GM12872 (cell line): ENCODE data around the gene SRPRB.

Experiments
- CTCF ChIP-seq: IDR thresholded peaks from 3 replicates; pipeline ENCODE4 v1.5.1; 2011; ENCODE audit warnings: low read depth, mild to moderate bottlenecking, low read length, moderate library complexity; ENCODE audit not compliant: insufficient read depth

The SRPRB gene

DNA sequence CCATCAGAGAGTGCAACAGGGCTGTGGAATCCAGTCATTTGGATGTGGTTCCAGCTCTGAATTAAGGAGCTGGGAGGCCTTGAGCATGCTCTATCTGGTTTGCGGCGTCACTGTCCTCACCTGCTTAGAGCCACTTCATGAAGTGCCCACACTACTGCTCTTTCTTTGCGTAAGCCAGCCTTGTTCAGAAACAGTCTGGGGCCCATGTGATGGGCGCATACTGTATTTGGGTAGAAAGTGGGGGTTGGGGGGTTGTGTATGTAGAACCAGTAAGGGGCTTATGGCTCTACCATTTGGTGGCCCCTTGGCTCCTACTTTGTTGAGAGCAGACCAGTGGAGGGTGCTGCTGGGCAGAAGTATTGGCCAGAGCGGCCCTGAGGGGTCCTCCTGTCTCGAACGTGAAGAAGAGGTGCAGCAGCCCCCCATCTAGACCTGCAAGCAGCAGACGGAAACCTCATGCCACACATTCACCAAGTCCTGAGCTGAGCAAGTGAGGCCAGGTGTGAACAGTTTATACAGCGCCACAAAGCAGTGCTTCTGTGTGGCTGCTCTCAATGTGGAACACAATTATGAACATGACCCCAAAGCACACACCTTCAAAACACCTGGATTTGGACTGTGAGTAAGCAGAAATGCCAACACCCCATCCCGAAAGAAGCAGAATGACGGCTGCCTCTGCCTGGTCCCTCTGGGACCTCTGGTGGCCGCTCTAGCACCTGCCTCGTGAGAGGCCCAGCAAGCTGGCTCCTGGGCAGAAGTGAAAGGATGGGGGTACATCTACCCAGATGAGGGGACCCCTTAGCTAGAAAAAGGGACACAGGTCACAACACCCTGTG lies 26.6 kb downstream of the SRPRB start:
- TF ChIP-seq CTCF = peak; percentile 39; the same call in 2 of the 3 replicates

DNA sequence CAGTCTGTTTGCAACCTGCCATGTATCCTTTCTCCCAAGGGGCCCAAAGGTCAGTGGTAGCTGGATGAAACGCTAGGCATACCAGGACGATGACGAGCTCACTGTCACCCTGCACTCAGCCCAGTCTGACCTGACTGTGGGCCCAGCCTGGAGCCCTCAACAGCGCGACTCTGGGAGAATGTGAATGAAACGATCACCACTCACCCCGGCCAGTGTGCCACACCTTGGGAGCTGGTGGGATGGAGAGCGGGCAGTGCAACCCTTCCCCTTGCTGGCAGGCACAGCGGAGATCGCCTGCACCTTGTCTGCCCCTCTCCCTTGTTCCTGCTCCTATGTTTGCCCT lies 27.2 kb downstream of the SRPRB start:
- TF ChIP-seq CTCF = no peak

- no peak for TF ChIP-seq CTCF
Measured at GRCh38 chr3:133833267-133833666, 27.7 kb downstream of the SRPRB start.

DNA sequence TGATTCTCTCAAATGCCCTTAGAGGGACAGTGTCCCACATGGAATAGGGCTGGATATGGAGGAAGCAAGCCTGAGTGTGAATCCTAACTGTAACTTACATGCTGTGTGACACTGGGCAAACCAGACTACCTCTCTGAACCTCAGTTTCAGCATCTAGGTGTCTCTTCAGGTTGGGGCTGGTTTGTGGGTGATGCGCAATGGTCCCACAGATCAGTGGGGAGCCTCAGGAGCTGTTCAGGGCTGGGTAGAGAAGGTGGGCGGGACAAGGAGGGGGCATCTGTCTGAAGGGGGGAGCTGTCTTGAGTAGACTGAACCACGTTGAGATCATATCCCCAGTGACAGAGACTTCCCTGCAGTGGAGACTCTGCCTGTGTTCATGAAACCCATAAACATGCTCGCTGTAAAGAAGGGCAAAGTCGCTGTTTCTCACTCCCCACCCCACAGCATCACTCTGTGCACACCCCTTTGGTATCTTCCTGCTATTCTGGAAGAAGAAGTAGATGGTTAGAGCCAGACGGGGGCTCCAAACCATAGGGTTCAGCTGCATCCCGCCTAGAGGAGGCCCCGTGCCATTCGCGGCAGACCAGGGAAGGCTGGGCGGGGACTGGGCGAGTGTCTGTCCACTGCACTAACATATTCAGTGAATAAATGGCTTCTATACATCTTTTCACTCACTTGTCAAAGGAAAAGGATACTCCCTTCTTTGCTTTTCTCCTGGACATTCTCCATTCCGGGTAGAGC lies 28.4 kb downstream of the SRPRB start:
- no peak for TF ChIP-seq CTCF

DNA sequence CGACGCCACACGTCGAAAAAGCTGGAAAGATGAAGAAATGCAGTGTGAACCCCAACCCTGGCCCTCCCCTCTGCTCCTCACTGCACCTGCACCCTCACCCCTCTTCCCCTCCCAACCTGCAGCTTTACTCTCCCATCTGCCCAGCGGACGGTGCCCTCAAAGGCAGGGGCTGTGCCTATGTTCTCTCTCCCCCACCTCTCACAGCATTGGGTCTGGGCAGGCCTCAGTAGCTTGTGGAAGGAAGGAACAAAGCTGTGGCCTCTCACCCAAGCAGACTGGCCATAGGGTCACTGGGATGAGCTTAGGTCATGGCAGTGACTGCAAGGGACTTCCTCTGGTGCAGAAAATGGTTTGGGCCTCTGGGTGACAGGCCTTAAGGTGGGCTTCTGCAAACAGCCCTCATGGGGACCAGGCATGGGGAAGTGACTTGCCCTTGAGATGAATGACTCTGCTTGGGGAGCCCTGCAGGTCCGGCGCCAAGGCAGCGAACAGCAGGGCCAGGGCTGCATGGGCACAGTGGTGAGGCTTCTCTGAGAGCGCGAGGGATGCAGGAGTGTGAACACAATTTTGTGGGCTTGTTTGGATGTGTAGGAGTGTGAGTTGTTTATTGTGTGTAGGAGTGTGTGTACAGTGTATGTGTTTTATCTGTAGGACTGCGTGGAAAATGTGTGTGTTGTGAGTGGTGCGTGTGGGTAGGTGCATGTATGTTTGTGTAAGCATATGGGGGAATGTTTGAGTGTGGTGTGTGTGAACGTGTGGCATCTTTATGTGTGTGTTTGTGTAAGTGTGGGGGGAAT lies 29.2 kb downstream of the SRPRB start:
- TF ChIP-seq CTCF = no peak

DNA sequence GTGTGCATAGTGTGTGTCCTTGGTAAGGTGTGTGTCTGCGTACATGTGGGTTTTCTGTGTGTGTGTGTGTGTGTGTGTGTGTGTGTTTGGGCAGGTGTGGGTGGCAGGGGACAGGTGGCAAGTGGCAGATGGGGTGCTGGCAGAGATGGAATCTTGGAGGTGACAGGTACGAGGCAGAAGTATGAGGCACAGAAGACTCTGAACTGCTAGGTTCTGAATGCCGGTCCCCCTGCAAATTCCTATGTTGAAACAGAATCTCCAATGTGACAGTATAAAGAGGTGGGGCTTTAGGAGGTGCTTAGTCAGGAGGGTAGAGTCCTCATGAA lies 29.8 kb downstream of the SRPRB start:
- no peak for TF ChIP-seq CTCF

- no peak for TF ChIP-seq CTCF
Measured at GRCh38 chr3:133835961-133836360, 30.3 kb downstream of the SRPRB start.
